SU-DHL-6 (cell line): ENCODE results near the gene ALK.

ENCODE experiments used
- H2AFZ ChIP-seq: fragments of 200-600 bp; sonication (generic); 2 replicates; pipeline ENCODE4 v1.6.1; 2014; ENCODE audit warnings: low read depth, mild to moderate bottlenecking, moderate library complexity, mixed read lengths, antibody characterized with exemption, low read length; ENCODE audit not compliant: severe bottlenecking
- H3F3A ChIP-seq: fragments of 200-600 bp; shearing (Covaris generic); 2 replicates; pipeline ENCODE4 v1.6.0; 2016; ENCODE audit warnings: antibody characterized with exemption, mild to moderate bottlenecking; ENCODE audit not compliant: insufficient read depth
- H3K27ac ChIP-seq: fragments of 200-600 bp; sonication (generic); 2 replicates; pipeline ENCODE4 v1.5.1; 2016; ENCODE audit warnings: low read depth, mild to moderate bottlenecking, low read length, moderate library complexity, mixed read lengths
- H3K27me3 ChIP-seq: fragments of 200-600 bp; sonication (generic), shearing (Covaris generic); 2 replicates; pipeline ENCODE4 v1.6.0; 2014; ENCODE audit warnings: mild to moderate bottlenecking, low read length
- H3K36me3 ChIP-seq: fragments of 200-600 bp; sonication (generic); 2 replicates; pipeline ENCODE4 v1.6.1; 2014; ENCODE audit warnings: mild to moderate bottlenecking, low read length, mixed read lengths
- H3K4me2 ChIP-seq: fragments of 300-600, 200-600 bp; shearing (Covaris generic), sonication (generic); 2 replicates; pipeline ENCODE4 v1.6.0; 2014; ENCODE audit warnings: low read length, low read depth, mild to moderate bottlenecking; ENCODE audit not compliant: poor library complexity, severe bottlenecking
- H3K4me3 ChIP-seq: fragments of 200-600 bp; sonication (generic); 2 replicates; pipeline ENCODE4 v1.5.1; 2014; ENCODE audit warnings: antibody characterized with exemption, low read length, mild to moderate bottlenecking, mixed read lengths; ENCODE audit not compliant: insufficient read depth, poor library complexity, severe bottlenecking
- H3K79me2 ChIP-seq: fragments of 200-600 bp; sonication (generic); 2 replicates; pipeline ENCODE4 v1.6.1; 2014; ENCODE audit warnings: mild to moderate bottlenecking, low read length, moderate library complexity; ENCODE audit not compliant: insufficient read depth
- H3K9ac ChIP-seq: fragments of 200-600 bp; sonication (generic); 2 replicates; pipeline ENCODE4 v1.7.0; 2014; ENCODE audit warnings: mild to moderate bottlenecking, low read length
- H3K9me2 ChIP-seq: fragments of 200-600 bp; sonication (generic); replicated peaks from 2 replicates; pipeline ENCODE4 v1.6.1; 2014; ENCODE audit warnings: low read length; ENCODE audit not compliant: insufficient read depth
- H3K9me3 ChIP-seq: fragments of 200-600 bp; sonication (generic); 2 replicates; pipeline ENCODE4 v1.6.1; 2014; ENCODE audit warnings: low read length, mixed read lengths; ENCODE audit not compliant: insufficient read depth
- H4K20me1 ChIP-seq: fragments of 200-600 bp; sonication (generic); 2 replicates; pipeline ENCODE4 v1.6.1; 2014; ENCODE audit warnings: low read depth, mild to moderate bottlenecking, antibody characterized with exemption, low read length, moderate library complexity, mixed read lengths
- CTCF ChIP-seq: fragments of 200-600 bp; sonication (generic); IDR thresholded peaks from one replicate; pipeline ENCODE4 v1.5.1; 2017; ENCODE audit warnings: antibody characterized with exemption, mild to moderate bottlenecking, low read length, moderate library complexity; ENCODE audit not compliant: insufficient read depth, poor library complexity, severe bottlenecking
- EZH2phosphoT487 ChIP-seq: fragments of 200-600 bp; sonication (generic), shearing (Covaris generic); conservative IDR thresholded peaks from 2 replicates; pipeline ENCODE4 v1.6.1; 2018; ENCODE audit warnings: mild to moderate bottlenecking, antibody characterized with exemption, low read length, moderate library complexity, mixed read lengths

The ALK gene

DNA sequence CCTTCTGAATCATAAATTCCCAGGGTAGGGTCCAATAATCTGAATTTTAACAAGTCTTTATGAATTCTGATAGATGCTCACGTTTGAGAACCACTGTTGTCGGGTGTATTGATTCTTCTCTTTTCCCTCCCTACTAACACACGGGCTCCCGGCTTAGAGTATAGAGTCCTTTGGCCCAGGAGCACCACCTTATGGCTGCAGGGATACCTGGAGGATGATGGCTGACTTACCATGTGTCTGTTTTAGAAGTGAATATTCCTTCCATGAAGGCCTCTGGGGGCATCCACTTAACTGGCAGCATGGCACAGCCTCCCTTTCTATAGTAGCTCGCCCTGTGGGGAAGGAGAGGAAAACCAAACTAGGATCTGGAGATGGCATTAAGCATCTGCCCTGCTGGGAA lies 714.4 kb downstream of the ALK start:
- TF ChIP-seq EZH2phosphoT487 = no peak
- TF ChIP-seq CTCF = no peak
- no peaks in the 10 kb centered on the region for H3K79me2 ChIP-seq
- H2AFZ ChIP-seq = no peak overlapping the region
- no peaks in the 10 kb centered on the region; the same call in 1 of the 2 replicates for H3K27me3 ChIP-seq
- no peaks in the 10 kb centered on the region for H4K20me1 ChIP-seq
- no peak overlapping the region for H3K4me2 ChIP-seq
- H3K27ac ChIP-seq = no peak overlapping the region
- H3F3A ChIP-seq = no peaks in the 10 kb centered on the region
- H3K36me3 ChIP-seq = no peaks in the 10 kb centered on the region
- H3K4me3 ChIP-seq = no peak overlapping the region
- H3K9me2 ChIP-seq = no peaks in the 10 kb centered on the region
- no peak overlapping the region for H3K9ac ChIP-seq
- no peaks in the 10 kb centered on the region for H3K9me3 ChIP-seq

GRCh38 chr2:29202819-29203495 lies 718.4 kb downstream of the ALK start:
- Histone ChIP-seq H4K20me1 (no peaks in the 10 kb centered on the region), H3F3A (no peaks in the 10 kb centered on the region), H3K9me3 (no peaks in the 10 kb centered on the region), H3K4me2 (no peak overlapping the region), H3K36me3 (no peaks in the 10 kb centered on the region), H3K9me2 (no peaks in the 10 kb centered on the region), H3K4me3 (no peak overlapping the region), H2AFZ (no peak overlapping the region), H3K9ac (no peak overlapping the region), H3K27me3 (no peaks in the 10 kb centered on the region; the same call in 1 of the 2 replicates), H3K27ac (no peak overlapping the region), H3K79me2 (no peaks in the 10 kb centered on the region)
- TF ChIP-seq CTCF (no peak), EZH2phosphoT487 (no peak)

DNA sequence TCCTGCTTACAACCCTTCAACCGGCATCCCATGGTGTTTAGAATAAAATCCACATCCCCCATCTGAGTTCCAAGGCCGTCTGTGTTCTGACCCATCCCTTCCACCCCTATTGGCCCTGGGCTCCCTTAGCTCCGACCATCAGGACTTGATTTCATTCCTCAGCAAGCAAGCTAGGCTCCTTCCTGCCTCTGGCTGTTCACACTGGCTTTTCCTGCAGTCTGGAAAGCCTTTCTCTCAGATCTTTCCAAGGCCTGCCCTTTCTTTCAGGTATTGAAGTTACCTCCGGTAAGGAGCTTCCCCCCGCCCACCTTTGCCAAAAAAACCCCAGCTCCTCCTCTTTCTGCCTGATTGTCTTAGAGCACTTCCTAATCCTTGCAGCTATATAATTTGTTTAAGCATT lies 719.4 kb downstream of the ALK start:
- no peaks in the 10 kb centered on the region for H4K20me1 ChIP-seq
- H2AFZ ChIP-seq = no peak overlapping the region
- H3K36me3 ChIP-seq = no peaks in the 10 kb centered on the region
- H3K4me2 ChIP-seq = no peak overlapping the region
- TF ChIP-seq CTCF (no peak), EZH2phosphoT487 (no peak)
- H3K4me3 ChIP-seq = no peak overlapping the region
- H3K9me2 ChIP-seq = no peaks in the 10 kb centered on the region
- H3K9me3 ChIP-seq = no peaks in the 10 kb centered on the region
- H3K79me2 ChIP-seq = no peaks in the 10 kb centered on the region
- no peaks in the 10 kb centered on the region for H3F3A ChIP-seq
- no peak overlapping the region for H3K9ac ChIP-seq
- H3K27ac ChIP-seq = no peak overlapping the region
- no peaks in the 10 kb centered on the region; the same call in 1 of the 2 replicates for H3K27me3 ChIP-seq
